ENCODE measurements around the gene ZBP1.

Gene ZBP1

GRCh38 chr20:57582029-57582378 is 38.2 kb downstream of the ZBP1 start:
- TF ChIP-seq CTCF (IDR thresholded peaks at IDR 0.05) (no peak), ZFX (IDR thresholded peaks at IDR 0.05; ENCODE audit: borderline replicate concordance) (no peak)
- H3K27ac ChIP-seq = no peak overlapping the region

- H3K27ac ChIP-seq = no peak overlapping the region
- TF ChIP-seq CTCF (IDR thresholded peaks at IDR 0.05) = no peak
- TF ChIP-seq ZFX (IDR thresholded peaks at IDR 0.05; ENCODE audit: borderline replicate concordance) = no peak
Observed at GRCh38 chr20:57581202-57582028, 38.8 kb downstream of the ZBP1 start.

GRCh38 chr20:57580478-57581201 is 39.6 kb downstream of the ZBP1 start:
- no peak overlapping the region for H3K27ac ChIP-seq
- TF ChIP-seq ZFX (IDR thresholded peaks at IDR 0.05; ENCODE audit: borderline replicate concordance) (no peak), CTCF (IDR thresholded peaks at IDR 0.05) (no peak)

GRCh38 chr20:57579898-57580447 is 40.3 kb downstream of the ZBP1 start:
- no peak for TF ChIP-seq CTCF (IDR thresholded peaks at IDR 0.05)
- no peak for TF ChIP-seq ZFX (IDR thresholded peaks at IDR 0.05; ENCODE audit: borderline replicate concordance)
- H3K27ac ChIP-seq = no peak overlapping the region

- TF ChIP-seq ZFX (IDR thresholded peaks at IDR 0.05; ENCODE audit: borderline replicate concordance) (no peak), CTCF (IDR thresholded peaks at IDR 0.05) (no peak)
- no peak overlapping the region for H3K27ac ChIP-seq
Observed at GRCh38 chr20:57579331-57579897, 40.8 kb downstream of the ZBP1 start.

- TF ChIP-seq ZFX (IDR thresholded peaks at IDR 0.05; ENCODE audit: borderline replicate concordance) (no peak), CTCF (IDR thresholded peaks at IDR 0.05) (no peak)
- H3K27ac ChIP-seq = no peak overlapping the region
Observed at GRCh38 chr20:57578476-57579165, 41.6 kb downstream of the ZBP1 start.

Measured in 22Rv1 (cell line).